ENCODE data around the gene MTERF4. TPM values are rescaled to one million over a fixed set of nuclear protein-coding genes. Genes with fewer than 3 reads are reported as not detected.

The MTERF4 gene
- total and polyA plus RNA-seq, 10 of the 15 experiments (the other 5 are each of a cell fraction or from before 2014, with no cell fraction given): 36.7 to 69.1 (median 45.5) TPM

DNA sequence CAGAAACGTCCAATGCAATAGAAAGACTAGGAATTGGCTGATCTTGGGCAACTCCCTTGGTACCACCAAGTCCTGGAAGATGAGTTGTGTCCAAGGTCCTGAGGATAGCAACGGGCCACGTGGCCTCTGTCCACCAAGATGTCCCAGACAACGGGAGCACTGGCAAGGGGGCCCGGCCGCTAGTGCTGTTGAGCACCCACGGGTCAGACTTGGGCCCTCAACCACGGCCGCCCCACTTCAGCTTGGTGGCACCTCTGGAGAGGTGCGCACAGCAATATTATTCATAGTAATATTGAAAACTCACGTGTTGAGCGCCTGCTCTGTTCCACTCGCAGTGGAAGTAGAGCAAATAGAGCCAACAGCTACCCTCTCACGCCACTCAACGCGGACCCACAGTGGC lies 28.2 kb upstream of the MTERF4 start:
- POLR2A ChIA-PET: interaction anchor here (0.7 to 1.8 kb wide), 5 partner anchors 8 to 184 kb away, joined by 3 to 9 read pairs (median 4); partner anchors contain the start of genes PASK and PPP1R7
- WGBS (ENCODE audit: insufficient coverage, insufficient replicate concordance, low lambda C conversion rate, missing lambda C conversion rate): 83% methylated on average over 16 of the region's 16 CpGs

DNA sequence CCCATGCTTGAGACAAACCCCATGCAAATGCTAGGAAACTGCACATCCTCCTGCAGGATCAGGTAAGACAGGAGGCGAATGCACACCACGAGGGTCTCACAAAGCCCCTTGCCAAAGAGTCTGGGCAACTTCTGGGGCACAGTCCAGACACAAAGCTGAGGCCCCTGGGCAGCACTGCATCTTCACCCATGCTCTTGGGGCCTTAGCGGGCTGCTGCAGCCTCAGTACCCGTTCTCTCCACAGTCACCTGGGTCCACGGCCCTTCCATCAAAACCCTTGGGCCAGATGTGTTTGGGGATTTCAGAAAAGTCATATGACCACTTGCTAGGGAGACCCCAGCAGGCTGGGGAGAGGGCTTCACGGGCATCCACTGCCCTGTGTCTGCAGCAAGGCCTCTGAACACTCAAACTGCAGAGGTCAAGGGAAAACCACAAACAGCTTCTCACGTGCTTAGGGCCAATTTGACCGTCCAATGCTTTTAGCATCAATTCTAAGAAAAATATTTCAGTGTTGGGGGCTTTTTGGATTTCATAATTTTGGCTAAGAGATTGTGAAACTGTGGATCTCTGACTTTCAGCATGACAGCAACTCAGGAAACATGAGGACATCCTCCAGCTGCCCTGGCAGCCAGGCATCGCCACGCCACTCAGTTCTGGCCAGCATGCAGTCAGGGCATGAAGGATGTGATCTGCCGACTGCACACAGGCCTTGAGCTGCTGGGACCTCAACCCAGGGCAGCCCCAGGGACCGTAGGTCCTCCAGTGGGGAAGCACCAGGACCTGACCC lies 27.2 kb upstream of the MTERF4 start:
- FAIRE-seq: no peak
- Histone ChIP-seq H3K9me3 (replicated peaks; ENCODE audit: control insufficient read depth, insufficient read depth, low read length) (no peaks in the 10 kb centered on the region), H2AFZ (ENCODE audit: control insufficient read depth, low read depth, low read length) (no peak overlapping the region; the same call in 1 of the 2 replicates), H3K4me2 (ENCODE audit: control insufficient read depth, insufficient read depth) (no peak overlapping the region), H4K20me1 (ENCODE audit: control insufficient read depth, insufficient read depth) (no peaks in the 10 kb centered on the region), H3K27ac (ENCODE audit: control insufficient read depth, insufficient read depth) (peak overlapping the region; percentile 97), H3K4me3 (no peak overlapping the region), H3K27me3 (replicated peaks in 1 of 2; ENCODE audit: control insufficient read depth in 2 of 2, insufficient read depth in 2 of 2, low read length in 1 of 2) (no peaks in the 10 kb centered on the region), H3K9ac (ENCODE audit: control insufficient read depth, insufficient read depth, low read length) (no peak overlapping the region), H3K4me1 (ENCODE audit: control insufficient read depth, insufficient read depth, low read length) (peaks cover 43% of the 10 kb centered on the region), H3K36me3 (ENCODE audit: control insufficient read depth in 2 of 2, insufficient read depth in 2 of 2, low read length in 1 of 2) (peaks cover 4 to 6% of the 10 kb centered on the region in 2 experiments; a peak in 3 of 4 replicates), H3K79me2 (ENCODE audit: control insufficient read depth, insufficient read depth, low read length) (peaks cover 22% of the 10 kb centered on the region)
- in situ Hi-C loops (cut with MboI) (no loop called here), intact Hi-C loops (cut with micrococcal nuclease; ENCODE audit: unreplicated experiment) (no loop called here)
- ATAC-seq: peak; percentile 32
- no TSS peak for BruUV-seq (replicated peaks)
- ChIA-PET POLR2A (interaction anchor here (1.1 to 1.8 kb wide), 5 partner anchors 8 to 185 kb away, joined by 3 to 9 read pairs (median 4); partner anchors contain the start of genes PASK and PPP1R7), SMC1A (ENCODE audit: uncharacterized antibody, unreplicated experiment) (interaction anchor here (0.7 to 2.4 kb wide), 6 partner anchors 11 to 41 kb away, joined by 3 to 10 read pairs (median 3); no protein-coding TSS in a partner anchor), CTCF (no interaction called here), RAD21 (ENCODE audit: unreplicated experiment) (interaction anchor here (0.8 to 1.5 kb wide), 6 partner anchors 18 to 29 kb away, joined by 3 read pairs; partner anchors contain the start of genes PASK and PPP1R7)
- DNase-seq (ENCODE audit: low read depth, low spot score): no peak
- 48% methylated on average over 12 of the region's 12 CpGs for WGBS (ENCODE audit: insufficient coverage, insufficient replicate concordance, low lambda C conversion rate, missing lambda C conversion rate)
- TF ChIP-seq ZNF207 (IDR thresholded peaks at IDR 0.05; ENCODE audit: borderline replicate concordance): no peak
- TF ChIP-seq HDAC2 (IDR thresholded peaks at IDR 0.05): no peak
- TF ChIP-seq KAT2A (conservative IDR thresholded peaks at IDR 0.05; ENCODE audit: control insufficient read depth, low read depth, low read length): no peak
- no peak for TF ChIP-seq RELB (IDR thresholded peaks at IDR 0.05; ENCODE audit: low read depth)
- TF ChIP-seq STAT3 (IDR thresholded peaks at IDR 0.05; ENCODE audit: low read depth, low read length): no peak
- peak; percentile 86 for TF ChIP-seq RUNX3 (IDR thresholded peaks at IDR 0.05; ENCODE audit: low read length)
- no peak for TF ChIP-seq IKZF2 (IDR thresholded peaks at IDR 0.05)
- TF ChIP-seq TCF7 (IDR thresholded peaks at IDR 0.05; ENCODE audit: borderline replicate concordance): no peak
- peak in 1 of 2 experiments; percentile 13; a peak in 1 of 4 replicates for TF ChIP-seq ETV6 (conservative IDR thresholded peaks at IDR 0.05 in 1 of 2, IDR thresholded peaks at IDR 0.05 in 1 of 2; ENCODE audit: borderline replicate concordance in 1 of 2, low read depth in 1 of 2)
- no peak for TF ChIP-seq RCOR1 (conservative IDR thresholded peaks at IDR 0.05; ENCODE audit: low read depth, low read length)
- 0 out of 2 replicates have a peak, but pooled peaks have one; percentile 24 for TF ChIP-seq DPF2 (IDR thresholded peaks at IDR 0.05)
- TF ChIP-seq BRCA1 (IDR thresholded peaks at IDR 0.05; ENCODE audit: low read depth, low read length): no peak

More for the DNA sequence above, 28.2 kb upstream of the MTERF4 start:
- Histone ChIP-seq H3K36me3 (ENCODE audit: control insufficient read depth in 2 of 2, insufficient read depth in 2 of 2, low read length in 1 of 2) (peaks cover 4 to 6% of the 10 kb centered on the region in 2 experiments; a peak in 3 of 4 replicates), H3K27me3 (replicated peaks in 1 of 2; ENCODE audit: control insufficient read depth in 2 of 2, insufficient read depth in 2 of 2, low read length in 1 of 2) (no peaks in the 10 kb centered on the region), H3K4me3 (no peak overlapping the region), H3K9me3 (replicated peaks; ENCODE audit: control insufficient read depth, insufficient read depth, low read length) (no peaks in the 10 kb centered on the region), H3K27ac (ENCODE audit: control insufficient read depth, insufficient read depth) (no peak overlapping the region), H3K9ac (ENCODE audit: control insufficient read depth, insufficient read depth, low read length) (no peak overlapping the region), H3K4me2 (ENCODE audit: control insufficient read depth, insufficient read depth) (no peak overlapping the region), H3K79me2 (ENCODE audit: control insufficient read depth, insufficient read depth, low read length) (peaks cover 16% of the 10 kb centered on the region), H2AFZ (ENCODE audit: control insufficient read depth, low read depth, low read length) (no peak overlapping the region), H4K20me1 (ENCODE audit: control insufficient read depth, insufficient read depth) (no peaks in the 10 kb centered on the region), H3K4me1 (ENCODE audit: control insufficient read depth, insufficient read depth, low read length) (peaks cover 43% of the 10 kb centered on the region)
- FAIRE-seq (no peak), ATAC-seq (no peak), DNase-seq (ENCODE audit: low read depth, low spot score) (no peak)
- no TSS peak for BruUV-seq (replicated peaks)
- intact Hi-C loops (cut with micrococcal nuclease; ENCODE audit: unreplicated experiment): no loop called here
- in situ Hi-C loops (cut with MboI): no loop called here
- TF ChIP-seq ESRRA (IDR thresholded peaks at IDR 0.05; ENCODE audit: low read length) (no peak), GABPA (IDR thresholded peaks at IDR 0.05; ENCODE audit: low read depth) (no peak)
- RAD21 ChIA-PET (ENCODE audit: unreplicated experiment): no interaction called here
- SMC1A ChIA-PET (ENCODE audit: uncharacterized antibody, unreplicated experiment): interaction anchor here (1.0 to 2.4 kb wide), 2 partner anchors 15 to 19 kb away, joined by 3 to 10 read pairs; no protein-coding TSS in a partner anchor
- CTCF ChIA-PET: no interaction called here
